ENCODE data around the gene STAC3. TPM values are rescaled to one million over a fixed set of nuclear protein-coding genes. Genes with fewer than 3 reads are reported as not detected.

The STAC3 gene
- 1.4 TPM for total RNA-seq

GRCh38 chr12:57250956-57251355 is at the start of gene STAC3:
STAC3 (minus strand) TSS chr12:57251187; CDS start chr12:57249636, 1,551 bp downstream.

GRCh38 chr12:57229634-57230380 is 21.2 kb downstream of the STAC3 start, which contains the start of gene SHMT2:
SHMT2 (plus strand) TSS chr12:57229711; CDS start chr12:57229779, 68 bp downstream.

GRCh38 chr12:57216014-57216911 is 34.7 kb downstream of the STAC3 start, which contains the start of gene NXPH4:
NXPH4 (plus strand) TSS chr12:57216794; CDS start chr12:57216970, 176 bp downstream.

Small RNA genes within 50 kb of the gene (small RNA-seq; reads per million reads assigned to genes)
- gene MIR1228: not detected

Other genes starting within 250 kb of the STAC3 start
- gene ZBTB39, start 244.6 kb downstream of the STAC3 start, total RNA-seq: 10.1 TPM
- 5.1 TPM for gene TAC3, start 234.7 kb downstream of the STAC3 start, total RNA-seq
- gene MYO1A, start 201.1 kb downstream of the STAC3 start, total RNA-seq: not detected
- gene NEMP1, start 172.4 kb downstream of the STAC3 start, total RNA-seq: 7.6 TPM
- 16.6 TPM for gene NAB2, start 162.1 kb downstream of the STAC3 start, total RNA-seq
- gene STAT6, start 139.8 kb downstream of the STAC3 start, total RNA-seq: 8.1 TPM
- 114 TPM for gene LRP1, start 122.7 kb downstream of the STAC3 start, total RNA-seq
- not detected for gene LRP1-AS, start 103.6 kb downstream of the STAC3 start, total RNA-seq
- gene NXPH4, start 34.4 kb downstream of the STAC3 start, total RNA-seq: 4.4 TPM
- 25.1 TPM for gene SHMT2, start 21.5 kb downstream of the STAC3 start, total RNA-seq
- 38.5 TPM for gene R3HDM2, start 179.9 kb upstream of the STAC3 start, total RNA-seq
- not detected for gene INHBC, start 183.6 kb upstream of the STAC3 start, total RNA-seq
- not detected for gene INHBE, start 204.1 kb upstream of the STAC3 start, total RNA-seq
- 1.6 TPM for gene GLI1, start 208.6 kb upstream of the STAC3 start, total RNA-seq
- gene ARHGAP9, start 228.7 kb upstream of the STAC3 start, total RNA-seq: 2.1 TPM
- gene MARS1, start 236.9 kb upstream of the STAC3 start, total RNA-seq: 112 TPM